MM.1S (cell line): Measurements from ENCODE around the gene CPT1A.

Source experiments
- DNase-seq: peaks from one replicate; pipeline ENCODE4 v3.0.0-alpha.2; 2015
- H2AFZ ChIP-seq: fragments of 300-600 bp; sonication (generic); 2 replicates; pipeline ENCODE4 v1.6.0; 2016; ENCODE audit warnings: antibody characterized with exemption, low read length
- H3F3A ChIP-seq: fragments of 300-600 bp; sonication (generic); 2 replicates; pipeline ENCODE4 v1.6.1; 2016; ENCODE audit warnings: mild to moderate bottlenecking, antibody characterized with exemption, low read length, moderate library complexity, mixed read lengths; ENCODE audit not compliant: insufficient read depth
- H3K27ac ChIP-seq: fragments of 300-600 bp; sonication (generic); 2 replicates; pipeline ENCODE4 v1.5.1; 2016; ENCODE audit warnings: mild to moderate bottlenecking, low read length
- H3K27me3 ChIP-seq: fragments of 300-600 bp; sonication (generic); replicated peaks from 2 replicates; pipeline ENCODE4 v1.6.0; 2016; ENCODE audit warnings: low read length; ENCODE audit not compliant: insufficient read depth
- H3K36me3 ChIP-seq: fragments of 300-600 bp; sonication (generic); replicated peaks from 2 replicates; pipeline ENCODE4 v1.6.1; 2016; ENCODE audit warnings: mild to moderate bottlenecking, low read length, mixed read lengths; ENCODE audit not compliant: insufficient read depth
- H3K4me1 ChIP-seq: fragments of 300-600 bp; sonication (generic); 2 replicates; pipeline ENCODE4 v1.6.1; 2016; ENCODE audit warnings: low read length, mixed read lengths
- H3K4me2 ChIP-seq: fragments of 300-600 bp; sonication (generic); 2 replicates; pipeline ENCODE4 v1.6.0; 2016; ENCODE audit warnings: low read depth, low read length
- H3K4me3 ChIP-seq: fragments of 300-600 bp; sonication (generic); 2 replicates; pipeline ENCODE4 v1.5.1; 2016; ENCODE audit warnings: low read length, mixed read lengths
- H3K79me2 ChIP-seq: fragments of 300-600 bp; sonication (generic); 2 replicates; pipeline ENCODE4 v1.6.1; 2016; ENCODE audit warnings: mixed run types, low read length, mixed read lengths
- H3K9ac ChIP-seq: fragments of 300-600 bp; sonication (generic); 2 replicates; pipeline ENCODE4 v1.6.1; 2016; ENCODE audit warnings: low read length, mixed read lengths
- H3K9me2 ChIP-seq: fragments of 300-600 bp; sonication (generic); replicated peaks from 2 replicates; pipeline ENCODE4 v1.6.1; 2016; ENCODE audit warnings: mild to moderate bottlenecking, low read length, mixed read lengths; ENCODE audit not compliant: insufficient read depth
- H3K9me3 ChIP-seq: fragments of 300-600 bp; sonication (generic); replicated peaks from 2 replicates; pipeline ENCODE4 v1.6.1; 2016; ENCODE audit warnings: mild to moderate bottlenecking, low read length, mixed read lengths; ENCODE audit not compliant: insufficient read depth
- H4K20me1 ChIP-seq: fragments of 300-600 bp; sonication (generic); 2 replicates; pipeline ENCODE4 v1.6.1; 2016; ENCODE audit warnings: mild to moderate bottlenecking, low read length, moderate library complexity, mixed read lengths; ENCODE audit not compliant: insufficient read depth
- CTCF ChIP-seq: fragments of 300-600 bp; sonication (generic); IDR thresholded peaks from 2 replicates; pipeline ENCODE4 v1.5.1; 2016; ENCODE audit warnings: antibody characterized with exemption, low read length, mixed read lengths
- EZH2 ChIP-seq: fragments of 300-600 bp; sonication (generic); optimal IDR thresholded peaks from 2 replicates; pipeline ENCODE3; 2017; ENCODE audit warnings: low read depth, mild to moderate bottlenecking, antibody characterized with exemption, low read length, mixed read lengths
- EZH2phosphoT487 ChIP-seq: fragments of 300-600 bp; sonication (generic); IDR thresholded peaks from 2 replicates; pipeline ENCODE4 v1.6.1; 2018; ENCODE audit warnings: antibody characterized with exemption, low read length

The CPT1A gene

GRCh38 chr11:68878022-68878421, 36.3 kb upstream of the CPT1A start:
- Histone ChIP-seq H3K79me2 (no peaks in the 10 kb centered on the region), H3F3A (no peaks in the 10 kb centered on the region), H2AFZ (no peak overlapping the region), H3K27ac (no peak overlapping the region), H3K4me2 (no peak overlapping the region), H3K9me3 (no peaks in the 10 kb centered on the region), H4K20me1 (no peaks in the 10 kb centered on the region), H3K4me3 (no peak overlapping the region), H3K4me1 (no peaks in the 10 kb centered on the region), H3K36me3 (no peaks in the 10 kb centered on the region), H3K27me3 (0 out of 2 replicates have a peak, but pooled peaks cover 2% of the 10 kb centered on the region), H3K9me2 (no peaks in the 10 kb centered on the region), H3K9ac (no peak overlapping the region)
- TF ChIP-seq CTCF (no peak), EZH2 (no peak), EZH2phosphoT487 (no peak)
- DNase-seq: no peak

DNA sequence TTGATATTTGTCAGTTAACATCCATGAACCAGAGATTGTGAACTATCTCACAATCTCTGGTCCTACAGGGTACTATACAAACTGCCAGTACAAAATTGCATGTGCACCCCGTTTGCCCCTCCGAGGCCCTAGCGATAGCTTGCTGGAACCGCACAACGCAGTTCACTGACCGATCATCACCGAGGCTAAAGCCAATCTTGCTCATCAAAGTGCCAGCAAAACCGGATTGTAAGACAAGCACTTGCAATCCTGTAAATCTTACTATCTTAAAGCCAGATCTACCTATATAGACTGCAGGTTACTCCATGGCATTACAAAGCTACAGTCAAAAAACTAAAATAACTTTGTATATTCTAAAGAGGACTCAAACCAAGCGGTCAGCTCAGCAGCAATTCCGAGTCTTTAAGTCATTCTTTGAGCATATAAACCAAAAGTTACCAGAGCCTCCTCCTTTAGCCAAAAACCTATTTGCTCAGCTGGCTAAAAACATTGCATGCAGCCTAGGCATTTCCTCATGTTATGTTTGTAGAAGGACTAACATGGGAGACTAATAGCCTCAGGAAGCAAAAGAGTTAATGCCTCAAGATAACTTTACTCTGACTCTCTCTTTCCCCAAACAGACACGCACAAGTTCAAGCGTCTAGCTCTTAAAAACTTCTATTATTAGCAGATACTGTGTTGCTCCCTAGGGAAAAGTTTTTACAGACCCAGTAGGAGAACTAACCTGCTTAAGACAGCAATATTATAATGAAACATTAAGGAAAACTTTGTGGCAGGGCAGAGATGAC, 30.7 kb upstream of the CPT1A start:
- no peaks in the 10 kb centered on the region for H4K20me1 ChIP-seq
- H3K4me1 ChIP-seq: no peaks in the 10 kb centered on the region
- H3K36me3 ChIP-seq: no peaks in the 10 kb centered on the region
- no peak overlapping the region for H3K4me3 ChIP-seq
- no peaks in the 10 kb centered on the region for H3K9me2 ChIP-seq
- no peak overlapping the region for H3K9ac ChIP-seq
- no peak overlapping the region for H3K4me2 ChIP-seq
- no peaks in the 10 kb centered on the region for H3K79me2 ChIP-seq
- TF ChIP-seq CTCF: no peak
- TF ChIP-seq EZH2phosphoT487: no peak
- TF ChIP-seq EZH2: no peak
- DNase-seq: no peak
- H3K27ac ChIP-seq: no peak overlapping the region
- H3K9me3 ChIP-seq: no peaks in the 10 kb centered on the region
- no peaks in the 10 kb centered on the region for H3F3A ChIP-seq
- peaks cover 46% of the 10 kb centered on the region for H3K27me3 ChIP-seq
- H2AFZ ChIP-seq: no peak overlapping the region

- no peak overlapping the region for H3K9ac ChIP-seq
Observed at GRCh38 chr11:68870470-68870869, 28.8 kb upstream of the CPT1A start.

More at GRCh38 chr11:68870470-68870869, 28.8 kb upstream of the CPT1A start:
- no peak overlapping the region for H3K27ac ChIP-seq
- no peaks in the 10 kb centered on the region for H3F3A ChIP-seq
- no peaks in the 10 kb centered on the region for H3K9me2 ChIP-seq
- no peaks in the 10 kb centered on the region for H3K4me1 ChIP-seq
- DNase-seq: no peak
- H3K27me3 ChIP-seq: peaks cover 46% of the 10 kb centered on the region
- H3K9me3 ChIP-seq: no peaks in the 10 kb centered on the region
- H3K4me3 ChIP-seq: 0 out of 2 replicates have a peak overlapping the region, but pooled peaks have one; percentile 33
- no peaks in the 10 kb centered on the region for H3K79me2 ChIP-seq
- no peak overlapping the region for H2AFZ ChIP-seq
- TF ChIP-seq EZH2: no peak
- TF ChIP-seq CTCF: no peak
- TF ChIP-seq EZH2phosphoT487: no peak
- H3K36me3 ChIP-seq: no peaks in the 10 kb centered on the region
- no peaks in the 10 kb centered on the region for H4K20me1 ChIP-seq
- H3K4me2 ChIP-seq: peak overlapping the region; percentile 51; the same call in 1 of the 2 replicates
